Activated B cell treated with CpG ODN at 0.5 μM for 24 hours (primary cell): ENCODE results near the gene CACNG6. TPM values are rescaled to one million over a fixed set of nuclear protein-coding genes. Genes with fewer than 3 reads are reported as not detected.

Experiments used
- ATAC-seq: fragments of 200-7000 bp; cut with Tn5 transposase; one replicate; pipeline ENCODE4 v1.10.0; 2021; ENCODE audit warnings: low read depth, mild to moderate bottlenecking, moderate library complexity
- CTCF ChIA-PET: fragments of 350-600 bp; sonication (Branson Sonifier 250); formaldehyde crosslinking; loops from one replicate; lab custom pipeline; 2021; ENCODE audit warnings: antibody characterized with exemption; lab: Charles Lee
- POLR2A ChIA-PET: fragments of 350-600 bp; sonication (Branson Sonifier 250); formaldehyde crosslinking; loops from one replicate; lab custom pipeline; 2021; ENCODE audit warnings: antibody characterized with exemption; lab: Charles Lee
- DNase-seq: peaks from one replicate; pipeline ENCODE4 v3.0.0; 2022
- H3K27ac Mint-ChIP-seq: one replicate; pipeline ENCODE4 v1.8.0; 2020; ENCODE audit warnings: mixed read lengths
- H3K27me3 Mint-ChIP-seq: one replicate; pipeline ENCODE4 v1.8.0; 2021; ENCODE audit warnings: mixed read lengths
- H3K36me3 Mint-ChIP-seq: one replicate; pipeline ENCODE4 v1.8.0; 2021; ENCODE audit warnings: low read depth, mixed read lengths
- H3K4me1 Mint-ChIP-seq: one replicate; pipeline ENCODE4 v1.8.0; 2021; ENCODE audit warnings: mixed read lengths
- H3K4me3 Mint-ChIP-seq: one replicate; pipeline ENCODE4 v1.8.0; 2020; ENCODE audit warnings: mild to moderate bottlenecking, mixed read lengths
- H3K9me3 Mint-ChIP-seq: one replicate; pipeline ENCODE4 v1.8.0; 2020; ENCODE audit warnings: mixed read lengths
- intact Hi-C: fragments of 100-400 bp; cut with micrococcal nuclease; formaldehyde crosslinking; loops from one replicate; pipeline ENCODE4 v1.15.1; 2024
- total RNA-seq: library from RNA; stranded (reverse); gene quantifications from 2 replicates; pipeline ENCODE4 v1.2.3, GENCODE V29; 2022
- TF ChIP-seq, protein P1 (sequence below): fragments of 200-600 bp; IDR thresholded peaks from one replicate; pipeline ENCODE4 v1.8.0; 2022; ENCODE audit warnings: antibody characterized with exemption, mild to moderate bottlenecking

Gene CACNG6, protein sequence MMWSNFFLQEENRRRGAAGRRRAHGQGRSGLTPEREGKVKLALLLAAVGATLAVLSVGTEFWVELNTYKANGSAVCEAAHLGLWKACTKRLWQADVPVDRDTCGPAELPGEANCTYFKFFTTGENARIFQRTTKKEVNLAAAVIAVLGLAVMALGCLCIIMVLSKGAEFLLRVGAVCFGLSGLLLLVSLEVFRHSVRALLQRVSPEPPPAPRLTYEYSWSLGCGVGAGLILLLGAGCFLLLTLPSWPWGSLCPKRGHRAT
- not detected in 2 replicates for total RNA-seq

GRCh38 chr19:53991224-53992113 lies at the start of gene CACNG6:
TSS of gene CACNG6 (plus strand) at chr19:53991637. CDS start at chr19:53992878, 1,241 bp downstream.
- peak within 1 kb of the TSS; percentile 12 for H3K4me3 Mint-ChIP-seq
- no peak for DNase-seq
- TF ChIP-seq, protein P1, sequence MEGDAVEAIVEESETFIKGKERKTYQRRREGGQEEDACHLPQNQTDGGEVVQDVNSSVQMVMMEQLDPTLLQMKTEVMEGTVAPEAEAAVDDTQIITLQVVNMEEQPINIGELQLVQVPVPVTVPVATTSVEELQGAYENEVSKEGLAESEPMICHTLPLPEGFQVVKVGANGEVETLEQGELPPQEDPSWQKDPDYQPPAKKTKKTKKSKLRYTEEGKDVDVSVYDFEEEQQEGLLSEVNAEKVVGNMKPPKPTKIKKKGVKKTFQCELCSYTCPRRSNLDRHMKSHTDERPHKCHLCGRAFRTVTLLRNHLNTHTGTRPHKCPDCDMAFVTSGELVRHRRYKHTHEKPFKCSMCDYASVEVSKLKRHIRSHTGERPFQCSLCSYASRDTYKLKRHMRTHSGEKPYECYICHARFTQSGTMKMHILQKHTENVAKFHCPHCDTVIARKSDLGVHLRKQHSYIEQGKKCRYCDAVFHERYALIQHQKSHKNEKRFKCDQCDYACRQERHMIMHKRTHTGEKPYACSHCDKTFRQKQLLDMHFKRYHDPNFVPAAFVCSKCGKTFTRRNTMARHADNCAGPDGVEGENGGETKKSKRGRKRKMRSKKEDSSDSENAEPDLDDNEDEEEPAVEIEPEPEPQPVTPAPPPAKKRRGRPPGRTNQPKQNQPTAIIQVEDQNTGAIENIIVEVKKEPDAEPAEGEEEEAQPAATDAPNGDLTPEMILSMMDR, result no peak
- no peak within 1 kb of the TSS for H3K27ac Mint-ChIP-seq
- H3K36me3 Mint-ChIP-seq, result no peaks in the 10 kb centered on the region
- H3K27me3 Mint-ChIP-seq, result peaks cover 30% of the 10 kb centered on the region
- intact Hi-C loops, result no loop called here
- ChIA-PET CTCF (no interaction called here), POLR2A (no interaction called here)
- ATAC-seq, result no peak
- H3K4me1 Mint-ChIP-seq, result no peaks in the 10 kb centered on the region
- H3K9me3 Mint-ChIP-seq, result no peaks in the 10 kb centered on the region

- intact Hi-C loops, result no loop called here
- ChIA-PET POLR2A (no interaction called here), CTCF (no interaction called here)
- H3K36me3 Mint-ChIP-seq, result no peaks in the 10 kb centered on the region
- peaks cover 49% of the 10 kb centered on the region for H3K27me3 Mint-ChIP-seq
- TF ChIP-seq, protein P1, result no peak
- H3K4me3 Mint-ChIP-seq, result no peak overlapping the region
- no peaks in the 10 kb centered on the region for H3K4me1 Mint-ChIP-seq
- H3K9me3 Mint-ChIP-seq, result peaks cover 7% of the 10 kb centered on the region
- H3K27ac Mint-ChIP-seq, result no peak overlapping the region
- DNase-seq, result no peak
- no peak for ATAC-seq
These were observed 49.2 kb upstream of the CACNG6 start for GRCh38 chr19:53942001-53942786.

DNA sequence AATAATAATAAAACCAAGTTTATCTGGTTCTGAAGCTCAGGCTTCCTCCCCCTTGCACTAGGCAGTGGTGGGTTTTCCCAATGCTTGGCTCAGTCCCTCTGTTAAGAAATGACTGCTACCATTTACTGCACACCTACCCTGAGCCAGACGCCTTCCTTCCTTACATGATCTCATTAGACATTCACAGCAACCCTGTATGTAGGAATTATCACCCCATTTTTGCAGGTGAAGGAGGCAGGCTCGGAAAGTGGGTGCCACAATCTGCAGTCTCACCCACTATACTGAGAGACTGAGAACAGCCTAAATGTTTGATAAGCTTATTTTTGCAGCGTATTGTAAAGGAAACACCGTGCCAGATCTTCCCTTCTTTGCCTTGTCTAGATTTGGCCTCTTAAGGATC lies 47.0 kb upstream of the CACNG6 start:
- Mint-ChIP-seq H3K4me1 (no peaks in the 10 kb centered on the region), H3K27ac (no peak overlapping the region), H3K4me3 (no peak overlapping the region), H3K27me3 (peaks cover 49% of the 10 kb centered on the region), H3K36me3 (no peaks in the 10 kb centered on the region), H3K9me3 (peaks cover 4% of the 10 kb centered on the region)
- TF ChIP-seq, protein P1, result no peak
- no peak for ATAC-seq
- ChIA-PET CTCF (no interaction called here), POLR2A (no interaction called here)
- no peak for DNase-seq
- intact Hi-C loops, result no loop called here

- Mint-ChIP-seq H3K27ac (no peak overlapping the region), H3K4me3 (no peak overlapping the region), H3K4me1 (no peaks in the 10 kb centered on the region), H3K27me3 (peaks cover 47% of the 10 kb centered on the region), H3K9me3 (peaks cover 4% of the 10 kb centered on the region), H3K36me3 (no peaks in the 10 kb centered on the region)
- ATAC-seq, result no peak
- ChIA-PET POLR2A (no interaction called here), CTCF (no interaction called here)
- TF ChIP-seq, protein P1, result no peak
- DNase-seq, result no peak
- intact Hi-C loops, result no loop called here
These were observed 46.5 kb upstream of the CACNG6 start for GRCh38 chr19:53944933-53945332.
